NCI-H1694 treated with DMSO at 0.1 percent for 48 hours (cell line): ENCODE data around the gene ADAMTS15.
"Not testable (repeated sequence)": the region's sequence is repeated elsewhere in the genome, so short reads cannot be mapped to it uniquely, and the experiment has no call there.

Experiments used
- DNase-seq: peaks from one replicate; lab custom pipeline; 2025; lab: John Stamatoyannopoulos, UW

The ADAMTS15 gene

DNA sequence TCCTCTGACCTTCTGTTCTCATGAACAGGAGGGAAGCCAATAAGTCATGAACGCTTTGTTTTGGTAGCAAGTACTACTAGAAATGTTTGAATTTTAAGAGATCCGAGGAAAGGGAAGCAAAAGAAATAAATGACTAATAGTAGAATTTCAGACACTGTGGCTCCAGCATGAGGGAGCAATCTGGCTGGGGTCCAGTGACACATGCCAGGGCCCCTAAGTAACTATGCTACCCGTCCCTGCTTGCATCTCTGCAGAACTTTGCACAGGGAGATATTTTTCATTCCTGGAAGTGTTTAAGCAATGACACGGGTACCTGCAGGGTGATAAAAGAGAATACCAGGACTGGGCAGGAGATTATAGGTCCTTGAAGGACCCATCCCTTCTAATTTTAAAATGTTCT lies 12.8 kb upstream of the ADAMTS15 start:
- DNase-seq = peak; percentile 2

DNA sequence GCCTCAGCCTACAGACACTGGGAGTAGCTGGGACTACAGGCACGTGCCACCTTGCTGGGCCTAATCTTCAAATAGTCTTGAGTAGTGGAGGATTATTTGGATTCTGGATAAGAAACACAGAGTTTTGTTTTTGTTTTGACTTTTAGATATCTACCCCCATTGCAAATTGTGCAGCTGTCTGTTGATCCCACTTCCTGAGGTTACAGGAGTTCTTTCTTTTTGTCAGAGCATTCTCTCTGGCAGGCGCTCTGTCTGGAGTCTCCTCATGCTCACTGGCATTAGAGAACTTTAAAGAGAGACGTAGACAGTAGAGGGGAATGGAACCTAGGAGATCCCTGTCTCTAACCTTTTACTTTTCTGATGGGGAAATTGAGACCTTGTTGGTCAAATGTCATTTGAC lies 12.3 kb upstream of the ADAMTS15 start:
- DNase-seq = no peak

DNA sequence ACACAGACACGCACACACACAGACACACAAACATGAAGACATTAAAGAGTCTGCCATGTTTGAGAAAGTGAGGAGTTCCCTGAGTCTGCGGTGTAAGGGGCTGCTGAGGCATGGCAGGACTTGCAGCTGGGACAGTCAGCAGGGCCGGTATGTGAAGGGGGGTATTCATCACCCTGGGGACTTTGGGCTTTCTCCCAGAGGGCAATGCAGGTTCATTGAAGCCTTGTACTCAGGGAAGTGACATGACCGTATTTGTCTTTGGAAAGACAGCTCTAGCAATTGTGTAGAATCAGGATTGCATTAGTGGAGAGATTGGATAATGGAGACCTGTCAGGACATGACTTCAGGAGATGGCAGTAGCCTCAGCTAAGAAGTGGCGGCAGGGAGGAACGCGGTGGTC lies 10.6 kb upstream of the ADAMTS15 start:
- no peak for DNase-seq

DNA sequence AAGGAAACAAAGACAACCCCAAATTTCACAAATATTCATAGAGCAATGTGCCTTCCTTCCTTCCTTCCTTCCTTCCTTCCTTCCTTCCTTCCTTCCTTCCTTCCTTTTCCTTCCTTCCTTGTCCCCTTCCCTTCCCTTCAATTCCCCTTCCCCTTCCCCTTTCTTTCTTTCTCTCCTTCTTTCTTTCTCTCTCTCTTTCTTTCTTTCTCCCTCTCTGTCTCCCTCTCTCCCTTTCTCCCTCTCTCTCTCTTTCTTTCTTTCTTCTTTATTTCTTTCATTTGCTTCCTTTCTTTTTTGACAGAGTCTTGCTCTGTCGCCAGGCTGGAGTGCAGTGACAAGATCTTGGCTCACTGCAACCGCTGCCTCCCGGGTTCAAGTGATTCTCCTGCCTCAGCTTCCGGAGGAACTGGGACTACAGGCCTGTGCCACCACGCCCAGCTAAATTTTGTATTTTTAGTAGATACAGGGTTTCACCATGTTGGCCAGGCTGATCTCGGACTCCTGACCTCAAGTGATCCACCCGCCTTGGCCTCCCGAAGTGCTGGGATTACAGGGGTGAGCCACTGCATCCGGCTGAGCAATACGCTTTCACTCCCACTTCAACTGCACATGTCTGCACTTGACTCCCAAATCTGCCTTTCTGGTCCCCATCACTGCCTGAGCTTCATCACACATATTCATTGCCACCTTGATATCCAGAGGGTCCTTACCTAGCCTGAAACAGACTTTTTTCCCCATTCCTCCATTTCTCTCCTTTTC lies 9.9 kb upstream of the ADAMTS15 start:
- DNase-seq = not testable (repeated sequence)

DNA sequence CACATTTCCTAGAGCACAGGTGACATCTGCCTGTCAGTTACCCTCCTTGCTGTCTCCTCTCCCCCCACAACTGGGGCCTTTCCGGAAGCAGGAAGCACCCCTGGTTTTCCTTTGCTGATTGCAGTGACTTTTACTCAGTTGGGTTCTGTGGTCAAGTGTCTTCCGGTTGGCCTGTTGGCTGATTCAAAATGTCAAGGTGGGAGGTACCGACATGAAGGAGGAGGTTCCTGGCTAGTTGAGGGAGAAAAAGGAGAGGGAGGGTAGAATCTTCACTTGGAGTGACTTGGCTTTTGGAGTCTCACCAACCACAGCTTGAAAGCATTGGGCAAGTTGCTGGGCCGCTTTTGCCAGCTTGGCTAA lies 9.3 kb upstream of the ADAMTS15 start:
- DNase-seq = no peak

DNA sequence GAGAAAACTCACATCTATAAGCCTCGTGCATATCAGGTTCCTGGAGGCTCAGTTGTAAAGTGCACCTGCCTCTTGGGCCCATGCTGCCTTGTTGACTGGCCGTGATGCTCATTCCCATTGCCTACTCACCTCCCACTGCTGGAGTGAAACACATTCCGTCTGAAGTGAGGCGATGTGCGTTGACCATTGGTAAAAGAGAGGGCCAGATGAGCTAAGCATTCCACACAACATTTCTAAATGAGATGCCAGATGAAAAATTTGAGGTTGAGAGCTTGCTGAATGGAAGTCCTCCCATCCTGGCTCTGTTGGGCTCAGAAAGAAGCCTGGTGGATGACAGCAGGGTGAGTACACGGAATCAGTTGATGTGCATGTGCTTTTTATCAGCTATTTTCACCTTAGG lies 8.6 kb upstream of the ADAMTS15 start:
- no peak for DNase-seq

DNA sequence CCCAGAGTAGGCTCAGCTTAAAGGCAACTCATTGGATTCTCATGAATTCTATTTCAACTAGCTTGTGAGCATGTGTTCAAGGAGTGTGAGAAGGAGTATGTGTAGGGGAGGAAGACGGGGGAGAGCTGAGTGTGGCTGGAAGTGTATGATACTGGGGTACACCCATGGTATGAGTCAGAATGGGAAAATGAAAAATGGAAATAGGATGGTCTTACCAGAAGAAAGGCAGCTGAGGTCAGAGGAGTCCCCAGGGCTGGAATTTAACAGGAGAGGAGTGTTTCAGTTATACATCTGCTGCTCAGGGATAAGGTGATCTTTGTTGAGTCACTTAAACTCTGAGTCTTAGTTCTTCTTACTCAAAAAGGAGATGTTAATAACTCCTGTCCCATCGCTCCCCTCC lies 6.7 kb upstream of the ADAMTS15 start:
- DNase-seq = no peak

DNA sequence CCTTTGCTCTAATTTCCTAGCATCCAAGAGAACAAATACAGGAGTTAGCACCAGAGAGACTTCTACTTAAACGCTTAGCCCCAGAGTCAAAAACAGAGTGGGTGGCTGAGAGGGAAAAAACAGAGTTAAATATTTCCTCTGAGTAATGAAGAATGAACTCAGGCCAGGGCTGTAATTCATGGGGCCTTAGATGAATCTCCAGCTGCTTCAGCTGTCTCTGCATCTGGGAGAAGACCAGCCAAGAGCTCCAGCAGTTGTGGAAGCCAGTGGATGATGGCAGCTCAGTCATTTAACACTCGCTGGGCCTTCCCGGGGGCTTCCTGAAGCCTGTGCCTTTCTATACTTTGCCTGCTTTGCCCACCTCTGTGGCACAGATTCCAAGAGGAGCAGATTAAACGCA lies 5.7 kb upstream of the ADAMTS15 start:
- no peak for DNase-seq

DNA sequence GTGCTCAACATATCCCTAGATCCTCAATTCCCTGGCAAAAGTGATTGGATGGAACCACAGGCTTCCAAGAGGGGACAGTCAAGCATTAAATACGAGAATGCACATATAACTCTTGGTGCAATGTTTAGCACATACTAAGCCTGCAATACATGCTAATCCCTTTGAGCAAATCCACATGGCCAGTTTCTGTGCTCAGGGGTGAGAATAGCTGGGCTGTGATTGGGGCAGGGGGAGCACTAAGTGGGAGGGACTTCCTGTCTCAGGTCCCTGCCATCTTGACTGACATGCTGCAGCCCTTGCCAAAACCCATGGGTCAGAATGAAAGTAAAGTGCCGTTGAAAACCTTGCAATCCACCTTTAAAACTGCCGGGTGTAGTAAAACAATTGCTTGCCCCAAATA lies 2.7 kb upstream of the ADAMTS15 start:
- DNase-seq = no peak

DNA sequence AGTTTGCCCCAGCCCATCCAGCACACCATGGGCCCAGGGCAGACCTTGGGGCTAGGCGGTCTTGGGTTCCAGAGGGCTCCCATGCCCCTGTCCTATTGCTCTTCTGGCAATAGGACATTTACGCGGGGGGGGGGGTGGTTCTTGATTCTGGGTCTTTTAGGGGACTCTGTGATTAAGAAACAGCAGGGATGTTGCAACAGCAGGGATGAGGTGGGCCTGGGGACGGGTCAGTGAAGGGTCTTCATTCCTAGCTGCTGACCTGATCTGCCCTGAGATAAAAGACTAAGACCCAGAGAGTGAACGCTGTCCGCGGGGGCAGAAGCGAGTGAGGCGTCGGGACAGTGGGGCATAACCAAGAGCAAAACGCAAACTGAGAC lies 418 bp upstream of the ADAMTS15 start:
- no peak for DNase-seq

DNA sequence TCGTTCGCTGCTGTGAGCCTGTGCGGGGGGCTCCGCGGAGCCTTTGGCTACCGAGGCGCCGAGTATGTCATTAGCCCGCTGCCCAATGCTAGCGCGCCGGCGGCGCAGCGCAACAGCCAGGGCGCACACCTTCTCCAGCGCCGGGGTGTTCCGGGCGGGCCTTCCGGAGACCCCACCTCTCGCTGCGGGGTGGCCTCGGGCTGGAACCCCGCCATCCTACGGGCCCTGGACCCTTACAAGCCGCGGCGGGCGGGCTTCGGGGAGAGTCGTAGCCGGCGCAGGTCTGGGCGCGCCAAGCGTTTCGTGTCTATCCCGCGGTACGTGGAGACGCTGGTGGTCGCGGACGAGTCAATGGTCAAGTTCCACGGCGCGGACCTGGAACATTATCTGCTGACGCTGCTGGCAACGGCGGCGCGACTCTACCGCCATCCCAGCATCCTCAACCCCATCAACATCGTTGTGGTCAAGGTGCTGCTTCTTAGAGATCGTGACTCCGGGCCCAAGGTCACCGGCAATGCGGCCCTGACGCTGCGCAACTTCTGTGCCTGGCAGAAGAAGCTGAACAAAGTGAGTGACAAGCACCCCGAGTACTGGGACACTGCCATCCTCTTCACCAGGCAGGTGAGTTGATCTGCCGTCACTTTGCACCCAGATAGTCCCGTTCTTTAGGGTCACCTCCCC lies 1.0 kb downstream of the ADAMTS15 start:
- no peak for DNase-seq

DNA sequence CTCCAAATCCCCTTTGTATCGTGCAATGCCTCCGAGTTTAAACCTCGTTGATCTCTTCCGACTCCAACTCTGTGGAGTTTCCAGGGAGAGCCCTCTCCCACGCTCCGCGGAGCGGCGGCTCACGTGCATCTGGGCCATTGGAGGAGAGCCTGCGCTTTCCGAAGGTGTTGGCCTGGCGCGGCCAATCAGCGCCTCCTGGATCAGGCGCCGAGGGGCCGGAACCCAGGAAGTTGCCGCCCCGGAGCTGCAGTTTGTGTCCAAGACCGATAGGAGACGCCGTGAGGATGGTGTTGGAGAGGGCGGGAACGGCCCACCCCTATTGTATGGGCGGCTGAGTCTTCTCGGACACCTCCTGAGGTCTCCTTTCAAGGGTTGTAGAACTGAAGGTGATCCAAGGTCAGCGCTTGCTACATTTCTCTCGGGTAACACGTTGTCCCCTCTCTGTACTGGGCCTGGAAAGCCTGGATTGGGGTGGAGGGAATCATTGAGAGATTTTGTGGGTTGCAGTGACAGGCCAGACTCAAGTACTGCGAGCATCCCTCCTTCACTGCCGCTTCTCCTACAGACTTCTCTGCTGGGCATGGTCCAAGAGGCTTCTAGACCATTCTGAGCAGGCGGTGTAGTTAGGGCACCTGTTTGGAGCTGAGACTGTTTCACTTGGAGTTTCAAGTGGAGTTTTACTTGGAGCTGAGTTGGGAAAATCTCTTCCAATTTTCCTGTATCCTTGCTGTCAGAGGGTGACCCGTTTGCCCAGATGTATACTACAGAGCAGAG lies 1.7 kb downstream of the ADAMTS15 start:
- no peak for DNase-seq

DNA sequence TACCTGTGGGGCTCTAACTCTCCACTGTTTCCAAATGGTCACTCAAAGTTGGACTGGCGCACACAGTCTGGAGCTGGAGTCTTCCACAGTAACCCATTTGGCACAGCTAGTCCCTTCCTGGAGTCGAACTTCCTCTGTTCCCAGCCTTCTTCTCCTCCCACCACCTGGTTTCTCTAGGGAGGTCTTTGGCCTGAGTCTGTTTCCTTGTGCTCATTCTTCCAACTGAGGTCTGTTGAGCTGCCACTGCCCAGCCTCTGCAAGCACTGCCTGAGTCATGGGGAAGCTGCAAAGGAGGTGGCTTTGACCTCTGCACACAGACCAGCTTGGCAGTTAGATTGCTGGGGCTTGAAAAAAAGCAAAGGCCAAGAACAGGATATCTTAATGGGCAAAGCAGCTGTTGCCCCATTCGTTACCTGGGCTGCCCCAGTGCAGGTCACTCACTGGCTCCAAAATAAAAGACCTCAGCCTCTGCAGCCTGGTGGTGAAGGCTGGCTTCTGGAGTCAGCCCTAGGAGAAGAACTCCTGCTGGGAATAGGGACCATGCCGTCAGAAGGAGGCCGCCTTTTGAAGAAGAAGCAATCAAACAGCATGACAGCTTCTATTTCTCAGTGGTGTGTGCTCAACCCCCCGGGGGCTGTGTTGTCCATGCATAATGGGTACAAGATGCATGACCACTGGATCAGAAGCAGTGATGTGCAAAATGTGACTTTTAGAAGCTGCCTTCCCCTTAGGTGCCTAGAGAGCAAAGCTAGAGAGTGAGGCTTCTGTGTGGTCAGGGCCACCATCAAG lies 3.0 kb downstream of the ADAMTS15 start:
- DNase-seq = no peak

DNA sequence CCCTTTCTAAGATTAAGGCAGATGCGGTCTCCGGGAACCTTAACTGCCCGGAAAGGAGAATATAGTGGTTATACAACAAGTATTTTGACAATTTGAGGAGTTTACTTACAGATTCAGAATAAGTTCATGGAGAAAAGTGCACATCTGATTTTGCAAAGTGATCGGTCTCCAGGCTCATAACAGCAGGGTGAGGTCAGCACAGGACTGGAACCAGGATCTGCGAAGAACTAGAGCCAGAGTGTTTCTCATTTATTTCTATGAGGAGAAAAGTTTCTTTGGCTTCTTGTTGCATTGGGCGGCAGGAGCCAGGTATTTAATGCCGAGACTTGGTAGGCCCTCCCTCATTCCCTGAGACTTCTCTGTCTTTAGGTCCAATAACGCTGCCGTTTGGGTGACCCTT lies 3.7 kb downstream of the ADAMTS15 start:
- DNase-seq = no peak

DNA sequence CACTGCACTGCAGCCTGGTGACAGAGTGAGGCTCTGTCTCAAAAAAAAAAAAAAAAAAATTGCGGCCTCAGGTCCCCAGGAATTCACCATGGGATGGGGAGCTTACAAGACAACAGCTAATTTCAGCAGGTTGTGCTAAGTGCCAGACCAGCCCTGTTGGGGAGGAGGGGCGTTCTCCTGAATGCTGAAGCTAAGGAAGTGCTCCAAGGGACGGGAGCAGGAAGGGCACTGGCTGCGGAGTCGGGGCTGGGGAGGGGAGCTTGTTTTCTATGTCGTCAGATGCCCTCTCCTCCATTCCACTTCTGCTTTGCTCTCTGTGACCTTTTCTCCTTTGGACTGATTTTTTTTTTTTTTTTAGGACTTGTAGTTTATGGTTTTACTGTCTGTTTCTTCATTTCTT lies 4.5 kb downstream of the ADAMTS15 start:
- DNase-seq = no peak

DNA sequence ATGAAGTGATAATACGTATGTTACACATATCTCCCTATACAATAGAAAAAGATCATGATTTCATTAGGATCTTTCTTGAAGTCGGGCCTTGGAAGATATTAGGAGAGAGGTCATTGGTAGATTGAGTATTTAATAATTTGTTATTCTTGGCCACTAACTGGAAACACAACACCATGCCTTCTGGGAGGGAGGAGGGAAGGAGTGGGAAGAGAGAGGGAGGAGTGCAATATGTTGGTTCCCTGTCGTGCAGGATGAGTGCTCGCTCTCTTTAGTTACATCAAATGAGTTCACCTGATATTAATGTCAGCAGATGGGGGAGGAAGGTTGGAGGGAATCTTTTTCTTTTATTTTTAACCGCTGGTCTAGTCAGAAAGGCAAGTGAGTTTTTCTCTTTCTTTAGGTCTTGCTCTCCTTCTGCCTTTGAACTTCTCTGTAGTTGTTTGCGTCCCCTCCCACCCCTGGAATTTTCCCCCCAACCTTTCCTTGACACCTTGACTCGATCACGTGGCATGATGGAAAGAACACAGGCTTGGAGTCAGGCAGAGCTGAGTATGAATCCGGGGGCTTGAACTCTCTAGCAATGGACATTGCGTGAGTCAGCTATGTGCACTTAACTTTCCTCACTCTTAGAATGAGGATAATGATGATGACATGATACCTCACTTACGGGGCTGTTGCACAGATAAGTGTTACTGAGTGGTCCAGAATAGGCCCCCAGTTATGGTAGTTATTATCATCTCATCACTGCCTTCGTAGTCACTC lies 6.2 kb downstream of the ADAMTS15 start:
- no peak for DNase-seq

DNA sequence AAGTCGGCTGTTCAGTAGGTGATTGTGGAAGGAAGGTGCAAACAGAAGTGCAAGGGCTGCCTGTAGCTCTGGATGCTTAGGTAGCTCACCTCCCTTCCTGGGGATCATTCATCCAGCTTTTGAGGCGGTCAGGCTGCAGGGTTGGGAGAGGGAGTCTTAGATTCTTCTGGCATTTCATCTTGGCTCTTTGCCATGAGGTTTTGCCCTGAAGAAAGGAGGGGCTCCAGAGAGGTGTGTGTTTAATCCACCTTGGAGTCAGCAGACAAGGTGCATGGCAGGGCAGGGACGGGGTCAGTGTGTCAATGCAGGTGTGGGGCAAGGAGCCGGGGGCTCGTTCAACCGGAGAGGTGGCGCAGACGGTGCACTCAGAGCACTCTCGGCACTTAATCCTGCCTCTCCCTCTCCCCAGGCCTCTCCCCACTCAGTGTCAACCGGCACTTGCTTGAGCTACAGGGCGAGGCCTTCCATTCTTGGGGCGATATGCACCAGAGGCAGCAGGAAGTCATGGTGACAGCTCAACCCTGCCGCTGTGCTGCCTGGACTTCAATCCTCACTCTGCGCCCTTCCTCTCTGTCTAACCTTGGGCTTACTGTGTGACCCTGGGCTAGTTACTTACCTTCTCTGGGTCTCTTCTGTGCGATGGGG lies 7.2 kb downstream of the ADAMTS15 start:
- no peak for DNase-seq

DNA sequence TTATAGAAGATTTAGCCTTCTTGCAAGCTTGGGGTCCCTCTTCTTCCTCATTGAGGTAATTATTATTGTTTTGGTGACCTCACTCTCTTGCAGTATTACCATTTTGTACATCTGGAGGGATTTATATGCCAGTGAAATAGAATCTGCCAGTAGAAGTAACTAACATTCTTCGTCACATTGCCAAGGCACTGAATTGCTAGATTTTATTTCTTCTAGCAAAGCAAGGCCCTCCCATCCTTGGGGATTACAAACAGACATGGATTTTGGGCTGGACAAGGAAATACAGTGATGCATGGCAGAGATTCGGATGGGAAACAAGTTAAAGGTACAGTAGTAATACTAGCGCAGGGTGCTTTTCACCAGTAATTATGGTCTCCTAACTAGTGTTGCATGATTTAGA lies 7.8 kb downstream of the ADAMTS15 start:
- no peak for DNase-seq

DNA sequence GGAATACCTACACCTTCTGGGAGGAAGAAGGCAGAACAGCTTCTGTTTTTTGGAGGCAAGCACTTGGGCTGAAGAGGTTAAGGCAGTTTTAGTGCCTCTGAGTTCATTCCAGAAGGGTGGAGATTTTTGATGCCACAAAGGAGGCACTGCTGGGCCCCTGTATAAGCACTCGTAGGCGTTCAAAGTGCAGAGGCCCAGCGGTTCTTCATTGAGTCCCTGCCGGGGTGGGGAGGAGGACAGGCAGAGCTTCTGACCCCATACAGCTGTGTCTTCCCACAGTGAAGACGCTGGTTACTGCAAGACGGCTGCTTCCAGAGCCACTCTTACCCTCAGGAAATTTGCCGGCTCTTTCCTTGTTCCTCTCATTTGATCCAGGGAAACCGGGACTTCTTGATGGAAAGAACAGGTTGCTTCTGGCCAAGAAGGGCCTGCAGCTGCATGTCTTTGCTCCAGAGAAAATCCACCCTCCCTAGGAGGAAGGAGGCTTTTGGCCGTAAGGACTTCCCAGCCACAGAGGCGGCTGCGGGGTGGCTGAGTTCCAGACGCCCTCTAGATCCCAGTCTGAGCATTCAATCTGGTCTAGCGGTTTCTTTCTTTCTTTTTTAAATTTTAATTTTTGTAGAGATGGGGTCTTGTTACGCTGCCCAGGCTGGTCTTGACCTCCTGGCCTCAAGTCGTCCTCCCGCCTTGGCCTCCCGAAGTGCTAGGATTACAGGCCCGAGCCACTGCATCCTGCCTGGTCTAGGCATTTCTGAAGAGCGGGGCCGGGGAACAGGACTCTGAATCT lies 9.4 kb downstream of the ADAMTS15 start:
- no peak for DNase-seq

DNA sequence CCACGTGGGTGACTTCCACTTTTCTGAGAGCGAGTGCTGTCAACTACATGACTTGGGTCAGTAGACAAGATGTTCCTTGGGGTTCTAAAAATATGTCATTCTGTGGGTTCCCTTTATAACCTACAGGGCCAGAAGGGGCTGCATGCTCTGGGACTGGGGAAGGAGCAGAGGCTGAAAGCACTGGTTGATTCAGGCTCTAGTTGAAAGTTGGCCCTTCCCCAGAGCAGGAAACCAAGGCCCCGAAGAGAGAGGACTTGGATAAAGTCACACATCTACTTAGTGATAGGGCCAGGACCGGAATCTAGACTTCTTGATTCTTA lies 9.9 kb downstream of the ADAMTS15 start:
- DNase-seq = no peak

DNA sequence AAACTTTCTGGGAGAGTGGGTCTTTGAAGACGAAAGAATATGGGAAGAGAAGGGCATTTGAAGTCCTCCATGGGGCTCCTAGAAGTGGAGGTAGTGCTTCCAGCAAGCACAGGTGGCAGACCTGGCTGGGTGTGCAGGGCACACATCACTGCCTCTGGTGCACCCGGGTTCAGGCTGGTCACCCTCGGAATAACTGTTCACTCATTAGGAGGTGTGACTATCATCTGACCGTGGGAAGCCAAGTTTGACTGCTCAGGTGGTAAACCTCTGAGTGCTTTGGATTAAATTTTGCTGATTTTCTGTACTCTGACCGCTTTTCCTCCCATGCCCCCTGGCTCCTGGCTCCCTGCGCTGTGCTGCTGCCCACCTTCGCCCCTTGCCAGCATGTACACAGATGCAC lies 11.1 kb downstream of the ADAMTS15 start:
- DNase-seq = no peak
